ENCODE results near the gene LMF2.
A peak's percentile ranks its signal among the peaks of the same experiment; 100 is the strongest.
"Not testable (repeated sequence)": the region's sequence is repeated elsewhere in the genome, so short reads cannot be mapped to it uniquely, and the experiment has no call there.

The LMF2 gene, protein sequence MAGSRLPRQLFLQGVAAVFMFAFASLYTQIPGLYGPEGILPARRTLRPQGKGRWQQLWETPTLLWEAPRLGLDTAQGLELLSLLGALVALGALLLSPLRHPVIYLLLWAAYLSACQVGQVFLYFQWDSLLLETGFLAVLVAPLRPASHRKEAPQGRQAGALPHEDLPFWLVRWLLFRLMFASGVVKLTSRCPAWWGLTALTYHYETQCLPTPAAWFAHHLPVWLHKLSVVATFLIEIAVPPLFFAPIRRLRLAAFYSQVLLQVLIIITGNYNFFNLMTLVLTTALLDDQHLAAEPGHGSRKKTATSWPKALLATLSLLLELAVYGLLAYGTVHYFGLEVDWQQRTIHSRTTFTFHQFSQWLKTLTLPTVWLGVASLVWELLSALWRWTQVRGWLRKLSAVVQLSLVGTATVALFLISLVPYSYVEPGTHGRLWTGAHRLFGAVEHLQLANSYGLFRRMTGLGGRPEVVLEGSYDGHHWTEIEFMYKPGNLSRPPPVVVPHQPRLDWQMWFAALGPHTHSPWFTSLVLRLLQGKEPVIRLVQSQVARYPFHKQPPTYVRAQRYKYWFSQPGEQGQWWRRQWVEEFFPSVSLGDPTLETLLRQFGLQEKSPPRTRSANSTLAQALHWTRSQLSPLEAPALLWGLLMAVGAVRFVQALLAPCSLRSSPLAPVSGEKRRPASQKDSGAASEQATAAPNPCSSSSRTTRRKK

DNA sequence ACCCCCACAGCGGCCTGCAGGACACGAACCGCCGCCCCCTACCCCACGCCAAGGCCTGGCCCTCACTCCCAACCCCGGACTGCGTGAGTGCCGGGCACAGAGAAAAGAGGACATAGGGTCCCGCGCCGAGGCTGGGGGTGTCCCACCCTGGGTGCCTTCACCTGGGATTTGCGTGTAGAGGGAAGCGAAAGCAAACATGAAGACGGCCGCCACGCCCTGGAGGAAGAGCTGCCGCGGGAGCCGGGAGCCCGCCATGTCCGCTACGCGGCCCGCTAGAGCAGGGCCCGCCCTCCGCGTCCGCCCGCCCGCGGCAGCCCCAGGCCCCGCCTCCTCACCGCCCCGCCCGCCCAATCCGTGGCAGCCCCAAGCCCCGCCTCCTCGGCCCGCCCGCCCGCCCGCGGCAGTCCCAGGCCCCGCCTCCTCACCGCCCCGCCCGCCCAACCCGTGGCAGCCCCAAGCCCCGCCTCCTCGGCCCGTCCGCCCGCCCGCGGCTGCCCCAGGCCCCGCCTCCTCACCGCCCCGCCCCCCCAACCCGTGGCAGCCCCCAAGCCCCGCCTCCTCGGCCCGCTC lies at the start of gene LMF2:
LMF2 (minus strand) TSS at position 282 of the 570 bp plus-strand sequence; CDS start at position 255, 27 bp downstream.
- peak; percentile 94 for DNase-seq

DNA sequence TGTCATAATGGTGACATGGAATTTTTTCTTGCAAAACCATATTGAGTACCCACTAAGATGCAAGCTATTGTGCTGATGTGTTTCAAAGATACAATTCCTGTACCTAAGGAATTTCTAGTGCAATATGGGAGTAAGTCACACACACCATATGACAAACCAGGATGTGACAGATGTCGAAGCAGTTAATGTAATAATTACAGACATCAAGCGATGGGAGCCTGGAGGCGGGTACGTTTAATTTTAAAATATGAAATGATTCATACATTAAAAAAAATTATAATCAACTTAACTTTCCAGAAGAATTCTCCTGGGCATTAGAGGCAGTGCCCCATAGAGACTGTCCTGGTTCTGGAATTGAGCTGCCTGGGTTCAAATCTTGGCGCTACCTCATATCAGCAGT lies 49.2 kb upstream of the LMF2 start:
- DNase-seq, result no peak

DNA sequence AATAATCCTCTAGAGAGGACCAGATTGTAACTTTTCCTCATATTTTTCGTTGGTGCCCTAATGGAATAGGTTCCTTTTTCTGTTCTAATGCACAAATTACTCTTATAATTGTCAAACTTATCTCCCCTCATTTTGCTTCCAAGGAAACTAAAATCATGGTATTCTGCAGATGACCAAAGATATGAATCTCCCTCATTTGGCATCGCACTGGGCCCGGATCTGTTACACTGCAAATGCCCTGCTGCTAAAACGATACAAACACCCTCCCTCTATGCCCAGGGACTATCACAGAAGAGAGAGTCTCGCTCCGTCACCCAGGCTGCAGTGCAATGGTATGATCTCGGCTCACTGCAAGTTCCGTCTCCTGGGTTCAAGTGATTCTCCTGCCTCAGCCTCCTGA lies 45.8 kb upstream of the LMF2 start:
- DNase-seq, result no peak

GRCh38 chr22:50551160-50551752 lies 43.8 kb upstream of the LMF2 start:
- DNase-seq, result no peak

DNA sequence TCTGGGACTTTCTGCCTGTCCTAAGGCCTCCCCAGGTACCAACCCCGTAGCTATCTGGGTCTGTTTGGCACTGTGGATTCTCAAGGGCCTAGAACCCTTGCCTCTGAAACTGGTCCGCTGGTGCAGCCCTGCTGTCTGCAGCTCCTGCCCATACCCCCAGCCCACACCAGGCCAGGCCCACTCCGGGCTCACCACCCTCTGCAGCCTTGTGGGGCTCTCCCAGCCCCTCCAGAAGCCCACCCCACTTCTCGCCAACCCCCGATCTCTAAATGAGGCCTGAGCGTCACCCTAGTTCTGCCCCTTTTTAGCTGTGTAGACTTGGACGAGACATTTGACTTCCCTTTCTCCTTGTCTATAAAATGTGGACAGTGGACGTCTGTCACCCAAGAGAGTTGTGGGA lies 42.9 kb upstream of the LMF2 start:
- no peak for DNase-seq

- no peak for DNase-seq
These were observed 41.7 kb upstream of the LMF2 start for GRCh38 chr22:50548921-50549790.

DNA sequence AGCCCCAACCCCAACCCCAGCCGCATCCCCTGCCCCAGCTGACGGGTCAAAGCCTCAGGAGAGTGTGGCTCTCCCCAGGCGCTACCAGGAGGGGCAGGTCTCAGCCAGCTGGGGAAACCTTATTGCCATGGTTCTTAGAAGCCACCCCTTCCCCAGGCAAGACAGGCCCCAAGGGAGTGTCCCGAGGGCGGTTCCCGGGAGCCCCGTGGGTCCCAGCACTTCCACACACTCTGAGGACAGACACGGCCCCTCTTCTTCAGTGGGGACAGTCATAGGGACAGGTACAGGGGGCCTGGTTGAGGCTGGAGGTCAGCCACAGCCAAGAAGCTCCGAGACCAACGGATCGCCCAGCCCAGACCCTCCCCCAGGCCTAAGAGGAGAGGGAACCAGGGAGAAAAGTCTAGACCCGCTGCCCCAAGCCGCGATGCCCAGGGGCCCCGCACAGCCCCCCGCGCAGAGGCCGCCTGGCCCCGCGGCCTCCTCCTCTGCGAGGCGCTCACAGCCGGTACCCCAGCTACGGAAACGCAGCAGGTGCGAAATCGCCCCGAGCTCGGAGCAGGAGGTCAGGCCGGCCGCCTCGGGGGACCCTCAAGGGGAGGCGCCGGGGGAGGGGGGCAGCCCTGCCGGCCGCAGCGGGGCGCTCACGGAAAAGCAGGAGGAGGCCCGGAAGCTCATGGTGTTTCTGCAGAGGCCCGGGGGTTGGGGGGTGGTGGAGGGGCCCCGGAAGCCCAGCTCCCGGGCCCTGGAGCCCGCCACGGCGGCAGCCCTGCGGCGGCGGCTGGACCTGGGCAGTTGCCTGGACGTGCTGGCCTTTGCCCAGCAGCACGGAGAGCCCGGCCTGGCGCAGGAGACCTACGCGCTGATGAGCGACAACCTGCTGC lies 40.8 kb upstream of the LMF2 start:
- DNase-seq, result peak; percentile 63

DNA sequence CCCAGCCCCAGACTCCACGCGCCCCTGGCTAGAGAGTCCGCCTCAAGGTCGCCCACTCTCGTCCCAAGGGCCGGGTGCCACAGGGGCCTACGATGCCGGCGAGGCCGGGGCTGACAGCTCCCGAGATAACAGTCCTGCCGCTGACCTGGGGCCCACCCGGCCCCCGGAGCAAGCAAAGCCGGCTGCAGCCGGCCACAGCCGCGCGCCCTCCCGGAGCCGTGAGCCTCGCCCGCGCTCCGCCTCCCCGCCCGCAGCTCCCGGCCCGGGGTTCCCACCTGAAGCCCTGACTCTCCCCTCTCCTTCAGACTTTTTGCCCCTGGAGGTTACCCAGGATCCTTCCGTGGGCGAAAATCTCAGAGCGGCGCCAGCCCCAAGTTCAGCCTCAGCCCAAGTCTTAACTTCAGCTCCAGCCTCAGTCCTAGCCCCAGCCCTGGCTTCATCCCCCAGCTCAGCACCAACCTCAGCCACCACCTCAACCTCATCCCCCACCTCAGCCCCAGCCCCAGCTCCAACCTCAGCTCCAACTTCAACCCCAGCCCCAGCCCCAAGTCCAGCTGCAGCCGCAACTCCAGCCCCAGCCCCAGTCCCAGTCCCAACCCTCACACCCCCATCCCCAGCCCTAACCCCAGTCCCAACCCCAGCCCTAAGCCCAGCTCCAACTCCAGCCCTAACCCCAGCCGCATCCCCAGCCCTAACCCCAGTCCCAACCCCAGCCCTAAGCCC lies 39.9 kb upstream of the LMF2 start:
- no peak for DNase-seq

DNA sequence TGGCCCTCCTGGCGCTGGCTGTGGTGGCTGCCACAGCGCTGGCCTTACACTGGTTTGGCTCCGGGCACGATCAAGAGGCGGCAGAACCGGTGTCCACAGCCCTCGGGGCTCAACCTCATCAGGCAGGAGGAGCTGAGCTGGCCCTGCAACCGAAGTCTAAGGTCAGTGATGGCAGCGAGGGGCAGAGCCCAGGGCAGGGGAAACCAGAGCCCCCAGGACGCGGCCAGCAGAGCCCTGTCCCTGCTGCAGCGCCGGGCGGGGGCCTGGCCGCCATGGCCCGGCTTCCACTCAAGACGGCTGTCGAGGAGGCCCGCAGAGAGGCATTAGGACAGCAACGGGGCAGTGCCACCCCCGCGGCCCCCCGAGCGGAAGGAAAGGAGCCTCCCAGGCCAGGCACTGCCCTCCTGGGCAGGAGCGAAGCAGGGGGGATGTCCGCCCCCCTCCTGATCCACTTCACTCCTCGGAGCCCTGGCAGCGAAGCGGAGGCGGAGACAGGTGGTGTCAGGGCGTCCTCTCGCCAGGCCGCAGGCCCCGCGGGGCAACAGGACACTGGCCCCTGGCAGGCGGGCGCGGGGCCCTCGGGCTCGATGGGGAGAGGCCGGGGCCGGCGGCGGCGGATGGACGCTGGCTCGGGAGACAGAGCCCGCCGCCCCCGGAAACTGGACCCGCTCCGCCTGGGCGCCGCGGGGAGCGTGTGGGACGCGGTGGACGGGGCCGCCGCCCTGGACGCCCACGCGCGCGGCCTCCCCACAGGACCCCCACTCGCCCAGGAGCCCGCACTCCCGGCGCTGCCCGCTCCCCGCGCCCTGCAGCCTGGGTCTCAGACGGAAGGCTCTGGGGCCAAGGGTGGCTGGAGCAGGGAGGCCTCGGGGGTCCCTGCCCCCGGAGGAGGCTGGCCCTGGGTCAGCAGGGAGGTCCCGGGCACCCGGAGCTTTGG lies 39.1 kb upstream of the LMF2 start:
- no peak for DNase-seq

DNA sequence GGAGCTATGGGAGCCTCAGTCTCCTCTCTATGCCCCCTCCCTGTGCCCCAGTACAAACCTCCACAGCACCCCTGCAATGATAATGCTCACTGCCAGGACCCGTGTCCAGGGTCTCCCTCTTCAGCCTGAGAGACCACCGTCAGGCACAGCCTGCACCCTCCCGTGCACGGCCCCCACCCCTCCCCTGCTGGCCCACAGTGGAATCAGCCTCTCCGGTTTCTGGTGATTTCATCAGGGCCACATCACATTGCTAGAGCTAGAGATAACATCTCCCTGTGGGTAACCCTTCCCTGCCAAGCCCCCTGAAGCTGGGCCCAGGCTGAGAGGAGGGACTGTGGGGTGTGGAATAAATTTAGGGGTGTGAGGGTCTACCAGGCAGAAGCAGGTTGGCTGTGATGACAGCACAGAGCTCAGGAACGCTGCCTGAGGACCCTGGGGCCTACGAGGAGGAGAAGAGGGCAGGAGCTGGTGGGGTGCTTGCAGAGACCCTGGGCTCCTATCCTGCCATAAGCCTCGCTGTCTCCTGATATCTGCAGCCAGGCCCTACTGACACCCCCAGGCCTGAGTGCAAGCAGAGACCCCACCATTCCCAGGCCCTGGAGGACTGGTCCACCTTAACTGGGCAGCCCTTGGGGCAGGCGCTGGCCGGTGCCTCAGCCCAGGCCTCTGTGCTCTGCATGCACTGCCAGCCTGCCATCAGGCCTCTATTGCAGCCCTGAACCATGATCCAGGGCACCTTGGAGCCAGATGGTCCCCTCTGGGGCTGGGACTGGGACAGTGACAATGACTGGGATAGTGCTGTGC lies 38.2 kb upstream of the LMF2 start, which contains the start of gene KLHDC7B:
KLHDC7B (plus strand) TSS at position 378 of the 804 bp plus-strand sequence; CDS start at position 723, 345 bp downstream.
- DNase-seq, result no peak

GRCh38 chr22:50544746-50545253 lies 37.3 kb upstream of the LMF2 start:
- DNase-seq, result no peak

- peak; percentile 86 for DNase-seq
These were observed 36.7 kb upstream of the LMF2 start for GRCh38 chr22:50544078-50544745.

DNA sequence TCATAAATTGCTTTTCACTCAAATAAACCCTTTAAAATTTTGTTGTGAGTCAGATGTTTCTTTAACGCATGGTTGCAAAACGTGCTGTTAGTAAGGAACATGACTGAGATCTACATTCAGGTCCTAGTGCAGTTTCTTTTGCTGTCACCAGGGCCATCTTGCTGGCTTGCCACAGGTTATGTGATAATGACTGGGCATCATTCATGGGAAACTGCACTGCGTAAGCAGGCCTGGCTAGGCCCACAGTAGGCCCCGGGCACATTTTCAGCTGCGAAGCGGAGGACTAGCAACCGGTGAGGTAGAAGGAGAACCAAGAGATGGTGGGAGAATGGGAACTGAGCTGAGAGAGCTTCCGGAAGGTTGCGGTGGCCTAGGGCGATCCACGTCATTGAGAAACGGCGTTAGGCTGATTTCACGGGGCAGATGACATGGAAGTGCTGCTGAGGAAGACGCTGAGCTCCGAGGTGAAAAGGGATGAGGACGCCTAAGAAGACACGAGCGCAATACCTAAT lies 35.0 kb upstream of the LMF2 start:
- DNase-seq, result no peak

- DNase-seq, result not testable (repeated sequence)
These were observed 34.1 kb upstream of the LMF2 start for GRCh38 chr22:50541667-50542026.

DNA sequence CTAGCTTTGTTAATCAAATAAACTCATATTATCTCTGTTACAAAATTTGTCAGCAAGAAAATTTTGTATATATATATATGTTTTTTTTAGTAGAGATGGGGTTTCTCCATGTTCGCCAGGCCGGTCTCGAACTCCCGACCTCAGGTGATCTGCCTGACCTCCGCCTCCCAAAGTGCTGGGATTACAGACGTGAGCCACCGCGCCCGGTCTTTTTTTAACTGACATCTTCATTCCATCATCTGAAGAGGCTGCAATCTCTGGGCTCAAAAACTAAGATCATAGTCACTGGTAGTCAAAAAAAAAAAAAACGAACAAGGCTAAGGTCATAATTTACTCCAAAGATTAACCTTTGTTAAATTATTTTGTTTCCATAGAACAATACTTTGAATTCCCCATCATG lies 32.9 kb upstream of the LMF2 start:
- DNase-seq, result no peak

GRCh38 chr22:50537765-50538164 lies 30.3 kb upstream of the LMF2 start:
- DNase-seq, result no peak

- no peak for DNase-seq
These were observed 28.7 kb upstream of the LMF2 start for GRCh38 chr22:50536226-50536625.

DNA sequence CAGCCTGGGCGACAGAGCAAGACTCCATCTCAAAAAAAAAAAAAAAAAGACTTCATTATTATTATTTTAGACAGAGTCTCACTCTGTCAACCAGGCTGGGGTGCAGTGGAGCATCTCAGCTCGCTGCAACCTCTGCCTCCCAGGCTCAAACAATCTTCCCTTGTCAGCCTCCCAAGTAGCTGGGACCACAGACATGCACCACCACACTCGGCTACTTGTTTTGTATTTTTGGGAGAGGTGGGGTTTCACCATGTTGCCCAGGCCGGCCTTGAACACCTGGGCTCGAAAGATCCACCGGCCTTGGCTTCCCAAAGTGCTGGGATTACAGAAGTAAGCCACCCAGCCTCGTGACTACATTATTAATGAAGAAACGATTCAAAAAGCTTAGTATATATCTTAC lies 27.6 kb upstream of the LMF2 start:
- DNase-seq, result no peak

Measured in stimulated activated CD4-positive, alpha-beta T cell treated with anti-CD3 and anti-CD28 coated beads, Interleukin-4, amount 100 ng/mL, for 1 hour (primary cell).